Kidney epithelial cell (primary cell): ENCODE measurements around the gene WDR48. TPM values are rescaled to one million over a fixed set of nuclear protein-coding genes. Genes with fewer than 3 reads are reported as not detected.

Experiments
- DNase-seq: peaks from one replicate; pipeline ENCODE4 v3.0.0-alpha.2; 2010; ENCODE audit warnings: low read depth
- H3K27me3 ChIP-seq: 2 replicates; pipeline ENCODE4 v1.6.0; 2011; ENCODE audit warnings: low read length; ENCODE audit not compliant: control insufficient read depth, insufficient read depth
- H3K36me3 ChIP-seq: 2 replicates; pipeline ENCODE4 v1.5.1; 2011; ENCODE audit warnings: low read length; ENCODE audit not compliant: control insufficient read depth, insufficient read depth
- H3K4me3 ChIP-seq: 2 replicates; pipeline ENCODE4 v1.5.1; 2011; ENCODE audit warnings: low read depth, mild to moderate bottlenecking, control low read depth, low read length
- CTCF ChIP-seq: IDR thresholded peaks from 2 replicates; pipeline ENCODE4 v1.5.1; 2011; ENCODE audit warnings: mild to moderate bottlenecking, moderate library complexity, low read length, control low read depth, inconsistent platforms; ENCODE audit not compliant: insufficient read depth, poor library complexity, severe bottlenecking
- total RNA-seq: library from RNA; depleted of rRNA; stranded (reverse); fragments of >200 nt; gene quantifications from 2 replicates; pipeline ENCODE4 v1.2.3, GENCODE V29; 2015

Gene WDR48
- total RNA-seq, 1 donor from 2014 or later, result 33.2 TPM

- H3K27me3 ChIP-seq, result no peaks in the 10 kb centered on the region
Measured at GRCh38 chr3:39137991-39138803, 86.4 kb downstream of the WDR48 start.

GRCh38 chr3:39138804-39139415 lies 87.1 kb downstream of the WDR48 start:
- no peak for TF ChIP-seq CTCF
- H3K36me3 ChIP-seq, result peaks cover 4% of the 10 kb centered on the region
- no peak overlapping the region for H3K4me3 ChIP-seq
- no peak for DNase-seq
- H3K27me3 ChIP-seq, result no peaks in the 10 kb centered on the region

More at GRCh38 chr3:39137991-39138803, 86.4 kb downstream of the WDR48 start:
- no peak for TF ChIP-seq CTCF
- Histone ChIP-seq H3K36me3 (peaks cover 3% of the 10 kb centered on the region), H3K4me3 (no peak overlapping the region)
- DNase-seq, result no peak

- Histone ChIP-seq H3K36me3 (peaks cover 6% of the 10 kb centered on the region), H3K27me3 (no peaks in the 10 kb centered on the region), H3K4me3 (no peak overlapping the region)
- TF ChIP-seq CTCF, result no peak
- DNase-seq, result no peak
Measured at GRCh38 chr3:39139442-39139841, 87.6 kb downstream of the WDR48 start.

- Histone ChIP-seq H3K36me3 (peaks cover 7% of the 10 kb centered on the region), H3K27me3 (no peaks in the 10 kb centered on the region), H3K4me3 (no peak overlapping the region)
- TF ChIP-seq CTCF, result no peak
- DNase-seq, result no peak
Measured at GRCh38 chr3:39140341-39140971, 88.6 kb downstream of the WDR48 start.

GRCh38 chr3:39141171-39141995 lies 89.6 kb downstream of the WDR48 start:
- no peaks in the 10 kb centered on the region for H3K27me3 ChIP-seq
- no peak for TF ChIP-seq CTCF
- peaks cover 7% of the 10 kb centered on the region for H3K36me3 ChIP-seq
- no peak for DNase-seq
- H3K4me3 ChIP-seq, result no peak overlapping the region
